ENCODE data around the gene HPSE2. TPM values are rescaled to one million over a fixed set of nuclear protein-coding genes. Genes with fewer than 3 reads are reported as not detected.

Gene HPSE2
- total RNA-seq, 1 experiment from 2014 or later: 0.20 TPM

GRCh38 chr10:98832738-98833137 is 402.9 kb downstream of the HPSE2 start:
- no peaks in the 10 kb centered on the region for H3K23me2 ChIP-seq (ENCODE audit: insufficient read length, low read depth, low read length, poor library complexity, severe bottlenecking)
- no peak overlapping the region for H3K23ac ChIP-seq (ENCODE audit: insufficient read length, low read depth, low read length)
- no peak for DNase-seq
- no peak overlapping the region for H3K27ac ChIP-seq (ENCODE audit: insufficient read length, low read depth, low read length)
- H2AFZ ChIP-seq (ENCODE audit: low read length): no peak overlapping the region
- H3K4ac ChIP-seq (ENCODE audit: low read depth, low read length): no peak overlapping the region
- Mint-ChIP-seq H3K9me3 (no peaks in the 10 kb centered on the region; a peak in 1 of 5 replicates), H3K4me3 (no peak overlapping the region), H3K36me3 (ENCODE audit: insufficient read depth in 1 of 3, low read depth in 3 of 3) (no peaks in the 10 kb centered on the region), H3K27ac (no peak overlapping the region), H3K27me3 (ENCODE audit: low read depth) (no peaks in the 10 kb centered on the region; the same call in 1 of the 2 replicates), H3K4me1 (peaks cover 13 to 16% of the 10 kb centered on the region in 2 experiments)
- H4K8ac ChIP-seq (replicated peaks; ENCODE audit: insufficient read length, low read depth, low read length): no peak overlapping the region
- no peaks in the 10 kb centered on the region for H3K9me3 ChIP-seq (ENCODE audit: control insufficient read depth, low read depth, low read length)
- no peak overlapping the region for H3K14ac ChIP-seq (ENCODE audit: insufficient read depth, low read length)
- no peak overlapping the region for H2AK5ac ChIP-seq (ENCODE audit: insufficient read length, low read length)
- no peak overlapping the region for H2BK15ac ChIP-seq (ENCODE audit: low read depth, low read length)
- no peak overlapping the region for H3K9ac ChIP-seq (ENCODE audit: extremely low read depth, insufficient read length, low read length)
- H3K4me1 ChIP-seq (ENCODE audit: insufficient read depth, low read length): no peaks in the 10 kb centered on the region
- H2BK120ac ChIP-seq (ENCODE audit: low read depth, low read length, poor library complexity, severe bottlenecking): no peak overlapping the region
- H2BK5ac ChIP-seq (ENCODE audit: insufficient read length, low read length): no peak overlapping the region
- no peak for TF ChIP-seq CTCF (conservative IDR thresholded peaks at IDR 0.05)
- H4K20me1 ChIP-seq (ENCODE audit: control insufficient read depth, insufficient read depth, insufficient read length): no peaks in the 10 kb centered on the region
- no peaks in the 10 kb centered on the region for H3K79me1 ChIP-seq (ENCODE audit: insufficient read depth, low read depth, low read length, poor library complexity, severe bottlenecking)
- no peak overlapping the region for H3T11ph ChIP-seq (ENCODE audit: low read length)
- H3K79me2 ChIP-seq (ENCODE audit: insufficient read depth, low read length): no peaks in the 10 kb centered on the region
- H2BK12ac ChIP-seq (ENCODE audit: insufficient read length, low read depth, low read length): no peak overlapping the region
- H3K18ac ChIP-seq (ENCODE audit: insufficient read length, low read depth, low read length): no peak overlapping the region
- no peak overlapping the region for H4K5ac ChIP-seq (ENCODE audit: insufficient read length, low read depth, low read length)
- H4K91ac ChIP-seq (ENCODE audit: insufficient read length, low read depth, low read length): no peak overlapping the region
- H3K4me2 ChIP-seq (ENCODE audit: insufficient read depth, insufficient read length, low read length): no peak overlapping the region
- H3K56ac ChIP-seq (ENCODE audit: insufficient read length, low read depth, low read length): no peak overlapping the region
- no peaks in the 10 kb centered on the region for H3K27me3 ChIP-seq (ENCODE audit: insufficient read depth, low read length)
- no peak overlapping the region for H2BK20ac ChIP-seq (ENCODE audit: low read depth, low read length, poor library complexity, severe bottlenecking)
- no CpG with 5 or more reads among the region's 2 CpGs for WGBS (ENCODE audit: extremely low coverage, insufficient read length, low lambda C conversion rate)
